IMR-90 (cell line): ENCODE measurements around the gene OR6S1. TPM values are rescaled to one million over a fixed set of nuclear protein-coding genes. Genes with fewer than 3 reads are reported as not detected.

Experiments
- ATAC-seq: fragments of 200-7000 bp; cut with Tn5 transposase; 2 replicates; pipeline ENCODE4 v1.9.1; 2020; ENCODE audit warnings: low read depth, mild to moderate bottlenecking, moderate library complexity
- BruUV-seq: library from RNA; stranded (reverse); fragments of 400-500 nt; replicated peaks from 2 replicates; lab custom pipeline; 2021; lab: Mats Ljungman, UMichigan
- CTCF ChIA-PET: fragments of 300-600 bp; formaldehyde crosslinking; extraction: SDS; loops from one replicate; lab custom pipeline; 2021; ENCODE audit warnings: antibody characterized with exemption; lab: Yijun Ruan, JAX
- POLR2A ChIA-PET: fragments of 300-600 bp; sonication (Branson Sonifier 250); formaldehyde crosslinking; loops from one replicate; lab custom pipeline; 2022; ENCODE audit warnings: antibody characterized with exemption; ENCODE audit not compliant: unreplicated experiment; lab: Charles Lee
- DNase-seq: peaks from one replicate; pipeline ENCODE4 v3.0.0; 2013
- H2AFZ ChIP-seq: replicated peaks from 2 replicates; pipeline ENCODE3; 2013; ENCODE audit warnings: low read length, mild to moderate bottlenecking; ENCODE audit not compliant: poor library complexity
- H2AK5ac ChIP-seq: 2 replicates; pipeline ENCODE4 v1.6.1; 2013; ENCODE audit warnings: low read depth, low read length, inconsistent platforms
- H2AK9ac ChIP-seq: replicated peaks from 2 replicates; pipeline ENCODE3; 2013; ENCODE audit warnings: mild to moderate bottlenecking, low read depth, low read length, moderate library complexity; ENCODE audit not compliant: poor library complexity
- H2BK120ac ChIP-seq: 2 replicates; pipeline ENCODE4 v1.6.1; 2013; ENCODE audit warnings: low read depth, low read length, inconsistent platforms
- H2BK15ac ChIP-seq: 3 replicates; pipeline ENCODE4 v1.6.1; 2013; ENCODE audit warnings: low read depth, low read length, inconsistent platforms
- H2BK20ac ChIP-seq: 2 replicates; pipeline ENCODE4 v1.6.1; 2013; ENCODE audit warnings: low read depth, mild to moderate bottlenecking, inconsistent platforms, low read length, moderate library complexity
- H2BK5ac ChIP-seq: 2 replicates; pipeline ENCODE4 v1.6.1; 2013; ENCODE audit warnings: mild to moderate bottlenecking, low read depth, low read length, inconsistent platforms; ENCODE audit not compliant: poor library complexity, severe bottlenecking
- H3K14ac ChIP-seq: replicated peaks from 2 replicates; pipeline ENCODE4 v1.6.1; 2013; ENCODE audit warnings: low read depth, low read length, inconsistent platforms
- H3K18ac ChIP-seq: 2 replicates; pipeline ENCODE4 v1.6.1; 2013; ENCODE audit warnings: low read depth, low read length, control low read depth
- H3K23ac ChIP-seq: 2 replicates; pipeline ENCODE4 v1.6.1; 2013; ENCODE audit warnings: low read depth, low read length, inconsistent platforms
- H3K27ac ChIP-seq: 2 replicates; pipeline ENCODE4 v1.5.1; 2013; ENCODE audit warnings: mild to moderate bottlenecking, control low read depth, low read length; ENCODE audit not compliant: insufficient read depth
- H3K27me3 ChIP-seq: 2 replicates; pipeline ENCODE4 v1.6.1; 2013; ENCODE audit warnings: low read length; ENCODE audit not compliant: control insufficient read depth, insufficient read depth
- H3K36me3 ChIP-seq: 2 replicates; pipeline ENCODE4 v1.6.1; 2013; ENCODE audit warnings: low read length, mixed read lengths; ENCODE audit not compliant: control insufficient read depth, insufficient read depth
- H3K4ac ChIP-seq: 2 replicates; pipeline ENCODE4 v1.6.1; 2013; ENCODE audit warnings: low read depth, low read length, inconsistent platforms
- H3K4me1 ChIP-seq: 2 replicates; pipeline ENCODE4 v1.6.1; 2013; ENCODE audit warnings: low read length, mixed read lengths; ENCODE audit not compliant: control insufficient read depth, insufficient read depth
- H3K4me2 ChIP-seq: 2 replicates; pipeline ENCODE4 v1.6.1; 2013; ENCODE audit warnings: low read depth, mild to moderate bottlenecking, control low read depth, low read length, moderate library complexity
- H3K4me3 ChIP-seq: 2 replicates; pipeline ENCODE4 v1.5.1; 2013; ENCODE audit warnings: low read depth, mild to moderate bottlenecking, control low read depth, low read length, moderate library complexity; ENCODE audit not compliant: insufficient read depth
- H3K56ac ChIP-seq: 2 replicates; pipeline ENCODE4 v1.6.1; 2013; ENCODE audit warnings: low read length, inconsistent platforms; ENCODE audit not compliant: insufficient read depth; ENCODE audit errors: extremely low read depth
- H3K79me1 ChIP-seq, 2 experiments: 2 replicates each; pipeline ENCODE4 v1.6.1; 2013; ENCODE audit warnings: low read length in 2 of 2, inconsistent platforms in 1 of 2, low read depth in 1 of 2
- H3K9ac ChIP-seq: 2 replicates; pipeline ENCODE4 v1.6.1; 2013; ENCODE audit warnings: low read depth, low read length, control low read depth
- H3K9me1 ChIP-seq: 2 replicates; pipeline ENCODE4 v1.6.1; 2013; ENCODE audit warnings: low read length, inconsistent platforms; ENCODE audit not compliant: insufficient read depth
- H3K9me3 ChIP-seq: 2 replicates; pipeline ENCODE4 v1.6.1; 2013; ENCODE audit warnings: low read length; ENCODE audit not compliant: control insufficient read depth, insufficient read depth
- H4K20me1 ChIP-seq: 2 replicates; pipeline ENCODE4 v1.6.1; 2013; ENCODE audit warnings: low read length, inconsistent platforms; ENCODE audit not compliant: insufficient read depth
- H4K5ac ChIP-seq: 2 replicates; pipeline ENCODE4 v1.6.1; 2013; ENCODE audit warnings: mild to moderate bottlenecking, low read depth, low read length, control low read depth
- H4K8ac ChIP-seq, 2 experiments: 2 replicates each; pipeline ENCODE4 v1.6.1; 2013; ENCODE audit warnings: low read depth in 2 of 2, low read length in 2 of 2, control low read depth in 1 of 2, inconsistent platforms in 1 of 2
- H4K91ac ChIP-seq: 2 replicates; pipeline ENCODE4 v1.6.1; 2013; ENCODE audit warnings: low read depth, low read length, inconsistent platforms; ENCODE audit not compliant: insufficient read depth
- BHLHE40 ChIP-seq: fragments of 150-350 bp; IDR thresholded peaks from 2 replicates; pipeline ENCODE4 v1.6.1; 2016; ENCODE audit warnings: mild to moderate bottlenecking, low read depth, low read length
- CEBPB ChIP-seq: IDR thresholded peaks from 2 replicates; pipeline ENCODE4 v1.6.1; 2012; ENCODE audit warnings: low read depth, low read length, improper control_type of control experiment
- CTCF ChIP-seq: conservative IDR thresholded peaks from 2 replicates; pipeline ENCODE4 v1.5.1; 2012; ENCODE audit warnings: mild to moderate bottlenecking, low read depth, low read length, improper control_type of control experiment
- FOS ChIP-seq: fragments of 150-350 bp; IDR thresholded peaks from 2 replicates; pipeline ENCODE4 v1.6.1; 2016; ENCODE audit warnings: low read depth, low read length
- MAZ ChIP-seq: IDR thresholded peaks from 2 replicates; pipeline ENCODE4 v1.6.1; 2012; ENCODE audit warnings: low read depth, mild to moderate bottlenecking, low read length, improper control_type of control experiment, moderate library complexity, borderline replicate concordance
- NFE2L2 ChIP-seq: fragments of 150-350 bp; IDR thresholded peaks from 2 replicates; pipeline ENCODE4 v1.6.1; 2016; ENCODE audit warnings: low read depth, mild to moderate bottlenecking, low read length
- RAD21 ChIP-seq: IDR thresholded peaks from 2 replicates; pipeline ENCODE4 v1.6.1; 2012; ENCODE audit warnings: low read length, improper control_type of control experiment
- RCOR1 ChIP-seq: IDR thresholded peaks from 2 replicates; pipeline ENCODE4 v1.6.1; 2012; ENCODE audit warnings: mild to moderate bottlenecking, low read length, improper control_type of control experiment; ENCODE audit not compliant: insufficient replicate concordance
- RFX5 ChIP-seq: IDR thresholded peaks from 2 replicates; pipeline ENCODE4 v1.8.0; 2012; ENCODE audit warnings: low read depth, mild to moderate bottlenecking, low read length, moderate library complexity
- WGBS, 2 experiments: methylation state at CpG; one replicate each; pipeline versions ENCODE4 v1.1.5 to v1.1.7; 2013; ENCODE audit warnings: missing lambda C conversion rate in 2 of 2; ENCODE audit not compliant: insufficient read length in 1 of 2; ENCODE audit errors: extremely low coverage in 2 of 2; 5-methylcytosine and 5-hydroxymethylcytosine counted together
- dilution Hi-C: fragments of 300-500 bp; cut with HindIII; formaldehyde crosslinking; loops from one replicate; pipeline ENCODE4 v1.14.3; 2018; ENCODE audit warnings: low sequenced_read_pairs; ENCODE audit not compliant: unreplicated experiment
- in situ Hi-C: fragments of 300-500 bp; cut with MboI; formaldehyde crosslinking; loops from 3 replicates; pipeline ENCODE4 v1.14.3; 2019; ENCODE audit warnings: low sequenced_read_pairs, inconsistent platforms, mixed read lengths
- intact Hi-C: fragments of 100-400 bp; cut with micrococcal nuclease; formaldehyde crosslinking; loops from 2 replicates; pipeline ENCODE4 v1.10.0; 2022
- polyA plus RNA-seq, 3 experiments: library from polyadenylated mRNA; depleted of rRNA; stranded (reverse); fragments of >200 nt; gene quantifications; 2 replicates each; pipeline ENCODE4 v1.2.3, GENCODE V29; 2012; ENCODE audit warnings: low replicate concordance in 1 of 3
- total RNA-seq: library from RNA; depleted of rRNA; stranded (reverse); fragments of >200 nt; gene quantifications from 2 replicates; pipeline ENCODE4 v1.2.3, GENCODE V29; 2012

Gene OR6S1
- total and polyA plus RNA-seq, 2 of the 4 experiments (the other 2 are of a cell fraction): not detected

GRCh38 chr14:20656274-20656673, 14.8 kb upstream of the OR6S1 start:
- H3K27ac ChIP-seq: no peak overlapping the region
- no peaks in the 10 kb centered on the region for H3K9me1 ChIP-seq
- H3K9ac ChIP-seq: no peak overlapping the region
- H3K27me3 ChIP-seq: peaks cover 24% of the 10 kb centered on the region
- H3K4me3 ChIP-seq: no peak overlapping the region
- H3K23ac ChIP-seq: no peak overlapping the region
- H3K4me2 ChIP-seq: no peak overlapping the region
- H3K36me3 ChIP-seq: no peaks in the 10 kb centered on the region
- DNase-seq: no peak
- CTCF ChIA-PET: no interaction called here
- no peak overlapping the region for H2AFZ ChIP-seq
- no peak overlapping the region for H3K56ac ChIP-seq
- no peak overlapping the region for H3K18ac ChIP-seq
- H2BK15ac ChIP-seq: no peak overlapping the region
- no peak overlapping the region for H2BK20ac ChIP-seq
- no peak overlapping the region for H2AK9ac ChIP-seq
- H3K14ac ChIP-seq: no peak overlapping the region
- POLR2A ChIA-PET: no interaction called here
- no peak overlapping the region for H4K91ac ChIP-seq
- dilution Hi-C loops (loop anchor here (25.0 kb wide), 1 partner anchor 119 kb away; no protein-coding TSS in a partner anchor), intact Hi-C loops (no loop called here), in situ Hi-C loops (no loop called here)
- no peaks in the 10 kb centered on the region; the same call in 1 of the 2 replicates for H3K9me3 ChIP-seq
- no peak for TF ChIP-seq NFE2L2
- no peak for TF ChIP-seq CEBPB
- no peak for TF ChIP-seq BHLHE40
- TF ChIP-seq MAZ: no peak
- TF ChIP-seq RAD21: no peak
- no peak for TF ChIP-seq FOS
- no peak for TF ChIP-seq RFX5
- TF ChIP-seq RCOR1: no peak
- no peak for TF ChIP-seq CTCF
- H4K20me1 ChIP-seq: no peaks in the 10 kb centered on the region
- ATAC-seq: no peak
- no peak overlapping the region for H4K8ac ChIP-seq
- no peak overlapping the region for H2AK5ac ChIP-seq
- WGBS, 2 experiments: no CpG with 5 or more reads among the region's 4 CpGs
- BruUV-seq: no TSS peak
- H3K4ac ChIP-seq: no peak overlapping the region
- no peaks in the 10 kb centered on the region for H3K4me1 ChIP-seq
- no peak overlapping the region for H2BK5ac ChIP-seq
- H2BK120ac ChIP-seq: no peak overlapping the region
- no peak overlapping the region for H4K5ac ChIP-seq
- H3K79me1 ChIP-seq: no peaks in the 10 kb centered on the region
